Mesothelial cell of epicardium (in vitro differentiated cells): ENCODE results near the gene LSM14A. TPM values are rescaled to one million over a fixed set of nuclear protein-coding genes. Genes with fewer than 3 reads are reported as not detected.

Experiments used
- DNase-seq, 2 experiments: peaks; one replicate each; pipeline ENCODE4 v3.0.0; 2021; ENCODE audit warnings: low spot score in 2 of 2; ENCODE audit not compliant: unreplicated experiment in 2 of 2
- H3K27ac Mint-ChIP-seq: 2 replicates; pipeline ENCODE4 v1.8.0; 2021; ENCODE audit warnings: mixed read lengths
- H3K27me3 Mint-ChIP-seq: 2 replicates; pipeline ENCODE4 v1.8.0; 2021; ENCODE audit warnings: low read depth, mixed read lengths
- H3K36me3 Mint-ChIP-seq: 2 replicates; pipeline ENCODE4 v1.8.0; 2021; ENCODE audit warnings: mixed read lengths
- H3K4me1 Mint-ChIP-seq: 2 replicates; pipeline ENCODE4 v1.8.0; 2021; ENCODE audit warnings: mixed read lengths
- H3K4me3 Mint-ChIP-seq: 2 replicates; pipeline ENCODE4 v1.8.0; 2021; ENCODE audit warnings: mild to moderate bottlenecking, moderate library complexity, mixed read lengths
- H3K9me3 Mint-ChIP-seq: 2 replicates; pipeline ENCODE4 v1.8.0; 2021; ENCODE audit warnings: mixed read lengths
- total RNA-seq: library from RNA; stranded (reverse); gene quantifications from 3 replicates; pipeline ENCODE4 v1.2.1, GENCODE V29; 2021
- TF ChIP-seq, protein P1 (sequence below): fragments of 200-600 bp; sonication (generic); IDR thresholded peaks from one replicate; pipeline ENCODE4 v1.5.0; 2021; ENCODE audit warnings: antibody characterized with exemption; ENCODE audit not compliant: unreplicated experiment

The LSM14A gene
- total RNA-seq, 1 donor from 2014 or later, result 153 TPM

DNA sequence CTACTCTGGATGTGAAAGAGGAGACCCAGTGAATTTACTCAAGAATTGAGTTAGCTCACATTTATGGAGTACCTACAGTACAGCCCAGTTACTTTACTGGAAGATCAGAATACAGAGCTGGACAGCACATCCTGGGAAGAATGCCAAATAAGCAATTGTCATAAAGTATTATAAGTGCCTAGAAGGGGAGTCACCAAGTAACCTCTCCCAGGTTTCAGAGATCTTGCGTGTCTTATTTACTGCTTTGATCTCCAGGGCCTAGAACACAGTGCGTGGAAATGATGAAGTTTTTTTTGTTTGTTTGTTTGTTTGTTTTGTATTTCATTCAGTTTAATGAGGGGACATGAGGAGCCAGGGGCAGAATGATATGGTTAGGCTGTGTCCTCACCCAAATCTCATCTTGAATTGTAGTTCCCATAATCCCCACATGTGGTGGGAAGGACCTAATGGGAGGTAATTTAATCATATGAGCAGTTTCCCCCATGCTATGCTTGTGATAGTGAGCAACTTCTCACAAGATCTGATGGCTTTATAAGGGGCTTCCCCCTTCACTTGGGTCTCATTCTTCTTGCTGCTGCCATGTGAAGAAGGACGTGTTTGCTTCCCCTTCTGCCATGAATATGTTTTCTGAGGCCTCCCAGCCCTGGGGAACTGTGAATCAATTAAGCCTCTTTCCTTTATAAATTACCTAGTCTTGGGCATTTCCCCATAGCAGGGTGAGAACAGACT, 87.2 kb downstream of the LSM14A start:
- peaks cover 2% of the 10 kb centered on the region for H3K36me3 Mint-ChIP-seq
- H3K4me1 Mint-ChIP-seq, result peaks cover 52% of the 10 kb centered on the region
- H3K4me3 Mint-ChIP-seq, result no peak overlapping the region
- H3K27ac Mint-ChIP-seq, result peak overlapping the region; percentile 91
- no peaks in the 10 kb centered on the region for H3K27me3 Mint-ChIP-seq
- no peaks in the 10 kb centered on the region for H3K9me3 Mint-ChIP-seq
- DNase-seq, result no peak
- TF ChIP-seq, protein P1, sequence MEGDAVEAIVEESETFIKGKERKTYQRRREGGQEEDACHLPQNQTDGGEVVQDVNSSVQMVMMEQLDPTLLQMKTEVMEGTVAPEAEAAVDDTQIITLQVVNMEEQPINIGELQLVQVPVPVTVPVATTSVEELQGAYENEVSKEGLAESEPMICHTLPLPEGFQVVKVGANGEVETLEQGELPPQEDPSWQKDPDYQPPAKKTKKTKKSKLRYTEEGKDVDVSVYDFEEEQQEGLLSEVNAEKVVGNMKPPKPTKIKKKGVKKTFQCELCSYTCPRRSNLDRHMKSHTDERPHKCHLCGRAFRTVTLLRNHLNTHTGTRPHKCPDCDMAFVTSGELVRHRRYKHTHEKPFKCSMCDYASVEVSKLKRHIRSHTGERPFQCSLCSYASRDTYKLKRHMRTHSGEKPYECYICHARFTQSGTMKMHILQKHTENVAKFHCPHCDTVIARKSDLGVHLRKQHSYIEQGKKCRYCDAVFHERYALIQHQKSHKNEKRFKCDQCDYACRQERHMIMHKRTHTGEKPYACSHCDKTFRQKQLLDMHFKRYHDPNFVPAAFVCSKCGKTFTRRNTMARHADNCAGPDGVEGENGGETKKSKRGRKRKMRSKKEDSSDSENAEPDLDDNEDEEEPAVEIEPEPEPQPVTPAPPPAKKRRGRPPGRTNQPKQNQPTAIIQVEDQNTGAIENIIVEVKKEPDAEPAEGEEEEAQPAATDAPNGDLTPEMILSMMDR, result no peak

DNA sequence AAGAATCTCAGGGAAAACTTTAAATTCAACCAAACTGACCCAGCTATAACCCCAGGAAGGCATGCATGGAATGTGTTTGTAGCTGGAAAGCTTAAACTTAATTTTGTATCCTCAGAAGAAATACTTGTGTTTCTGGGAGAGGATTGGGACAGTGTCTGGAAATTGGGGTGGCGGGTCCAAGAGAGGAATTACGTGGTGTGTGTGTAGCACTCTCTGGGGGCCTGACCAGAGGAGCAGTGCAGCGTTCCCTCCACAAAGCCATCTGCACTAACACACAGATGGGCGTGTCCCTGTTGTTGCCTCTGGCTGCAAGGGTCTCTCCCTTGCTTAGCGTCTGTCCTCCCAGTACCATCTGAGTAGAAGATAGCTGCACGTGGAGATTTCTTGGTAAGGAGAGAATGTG, 88.5 kb downstream of the LSM14A start:
- H3K4me3 Mint-ChIP-seq, result peak overlapping the region; percentile 58
- no peaks in the 10 kb centered on the region for H3K27me3 Mint-ChIP-seq
- H3K27ac Mint-ChIP-seq, result peak overlapping the region; percentile 95
- DNase-seq, result no peak
- H3K9me3 Mint-ChIP-seq, result no peaks in the 10 kb centered on the region
- H3K4me1 Mint-ChIP-seq, result peaks cover 58% of the 10 kb centered on the region
- TF ChIP-seq, protein P1, result no peak
- peaks cover 2% of the 10 kb centered on the region for H3K36me3 Mint-ChIP-seq

DNA sequence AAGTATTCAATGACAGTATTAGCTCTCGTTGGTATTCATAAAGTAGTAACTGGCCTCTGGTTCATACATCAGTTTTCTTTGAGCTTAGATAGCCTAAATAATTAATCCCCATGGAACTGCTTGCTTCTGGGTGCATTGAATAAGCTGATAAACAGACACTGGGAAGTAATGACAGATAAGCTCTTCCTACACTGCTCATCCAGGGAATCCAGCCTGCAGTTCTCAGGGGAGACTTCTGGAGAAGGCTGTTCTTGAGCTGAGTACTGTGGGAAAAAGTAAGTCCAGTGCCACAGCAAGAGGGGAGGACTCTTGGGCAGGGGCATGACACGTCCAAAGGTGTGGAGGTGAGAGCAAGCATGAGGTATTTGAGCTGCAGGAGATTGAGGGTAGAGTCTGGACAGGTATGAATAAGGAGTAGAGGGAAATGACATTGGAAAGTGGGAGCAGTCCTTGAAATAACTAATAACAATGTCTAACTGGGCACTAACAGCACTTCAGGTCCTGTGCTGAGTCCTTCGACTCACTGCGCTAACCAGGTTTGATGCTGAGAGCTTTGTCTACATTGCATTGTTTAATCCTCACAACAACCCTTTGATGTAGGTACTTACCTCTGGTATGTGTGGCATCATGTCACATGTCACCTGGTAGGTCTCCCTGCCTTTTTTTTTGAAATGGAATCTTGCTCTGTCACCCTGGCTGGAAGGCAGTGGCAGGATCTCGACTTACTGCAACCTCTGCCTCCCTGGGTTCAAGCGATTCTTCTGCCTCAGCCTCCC, 89.2 kb downstream of the LSM14A start:
- Mint-ChIP-seq H3K4me1 (peaks cover 56% of the 10 kb centered on the region), H3K27me3 (no peaks in the 10 kb centered on the region), H3K36me3 (peaks cover 2% of the 10 kb centered on the region), H3K4me3 (peak overlapping the region; percentile 58), H3K27ac (peak overlapping the region; percentile 95), H3K9me3 (no peaks in the 10 kb centered on the region)
- DNase-seq, result no peak
- TF ChIP-seq, protein P1, result no peak

DNA sequence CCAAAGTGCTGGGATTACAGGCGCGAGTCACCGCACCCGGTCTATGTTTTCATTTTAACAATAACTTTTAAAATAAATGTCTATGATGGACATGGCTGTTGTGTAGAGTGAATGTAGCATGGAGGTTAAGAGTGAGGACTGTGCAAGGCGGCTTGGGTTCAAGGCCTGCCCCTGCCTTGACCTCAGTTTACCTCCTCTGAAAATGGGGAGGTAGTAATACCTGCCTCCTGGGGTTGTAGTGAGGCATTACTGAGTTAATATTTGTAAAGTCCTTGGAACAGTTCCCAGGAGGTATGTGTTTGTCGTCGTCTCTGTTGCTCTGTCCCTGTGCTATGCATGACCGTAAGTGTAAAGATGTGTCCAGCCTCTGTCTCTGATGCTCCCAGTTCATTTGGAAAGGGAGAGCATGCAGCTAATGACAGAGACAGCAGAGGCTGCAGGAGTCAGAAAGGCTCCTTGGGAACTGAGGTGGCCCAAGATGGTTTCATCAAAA, 91.5 kb downstream of the LSM14A start:
- H3K4me1 Mint-ChIP-seq, result peaks cover 48% of the 10 kb centered on the region
- no peaks in the 10 kb centered on the region for H3K27me3 Mint-ChIP-seq
- TF ChIP-seq, protein P1, result no peak
- DNase-seq, result no peak
- H3K27ac Mint-ChIP-seq, result peak overlapping the region; percentile 84
- H3K36me3 Mint-ChIP-seq, result peaks cover 6% of the 10 kb centered on the region
- no peaks in the 10 kb centered on the region for H3K9me3 Mint-ChIP-seq
- H3K4me3 Mint-ChIP-seq, result no peak overlapping the region

DNA sequence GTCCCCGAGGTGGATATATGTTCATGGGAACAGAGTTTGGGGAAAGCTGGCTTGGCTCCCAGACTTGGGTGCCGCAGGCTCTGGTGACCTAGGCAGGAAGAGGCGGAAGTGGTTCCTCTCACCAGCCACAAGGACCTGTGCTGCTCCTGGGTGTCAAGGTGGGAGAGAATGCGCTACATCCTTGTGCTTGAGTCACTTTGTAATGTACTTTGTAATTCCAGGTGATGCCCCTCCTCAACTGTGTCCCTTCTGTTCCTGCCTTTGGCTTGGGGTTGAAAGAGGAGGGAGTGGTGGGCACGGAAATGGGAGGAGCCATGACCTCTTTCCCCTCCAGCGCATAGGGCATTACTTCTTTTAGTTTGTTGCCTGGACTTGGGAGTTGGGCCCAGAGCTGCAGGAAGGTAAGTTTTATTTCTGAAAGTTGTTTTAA, 92.9 kb downstream of the LSM14A start:
- H3K9me3 Mint-ChIP-seq, result no peaks in the 10 kb centered on the region
- peaks cover 4% of the 10 kb centered on the region for H3K36me3 Mint-ChIP-seq
- H3K27me3 Mint-ChIP-seq, result no peaks in the 10 kb centered on the region
- TF ChIP-seq, protein P1, result no peak
- peak overlapping the region; percentile 45 for H3K27ac Mint-ChIP-seq
- H3K4me1 Mint-ChIP-seq, result peaks cover 51% of the 10 kb centered on the region
- H3K4me3 Mint-ChIP-seq, result no peak overlapping the region
- DNase-seq, result no peak
